PFSK-1 (cell line): Measurements from ENCODE around the gene MSH4.

Experiments used
- FOXP2 ChIP-seq: optimal IDR thresholded peaks from 2 replicates; pipeline ENCODE3; 2011; ENCODE audit warnings: borderline replicate concordance, control low read depth, inconsistent platforms; ENCODE audit not compliant: insufficient read depth; ENCODE audit errors: extremely low read length, extremely low read depth
- POLR2AphosphoS5 ChIP-seq: IDR thresholded peaks from 2 replicates; pipeline ENCODE4 v1.6.1; 2012; ENCODE audit warnings: low read depth, mild to moderate bottlenecking, control low read depth, low read length, moderate library complexity
- SIN3A ChIP-seq: IDR thresholded peaks from 2 replicates; pipeline ENCODE4 v1.6.1; 2012; ENCODE audit warnings: mild to moderate bottlenecking, low read length, moderate library complexity, borderline replicate concordance; ENCODE audit not compliant: insufficient read depth
- TF ChIP-seq, protein P1 (sequence below), 2 experiments: IDR thresholded peaks; 2 replicates each; pipeline versions ENCODE4 v1.6.1 to v1.8.0; 2011 to 2012; ENCODE audit warnings: low read depth in 2 of 2, low read length in 2 of 2, control low read depth in 1 of 2, inconsistent platforms in 1 of 2, mild to moderate bottlenecking in 1 of 2, moderate library complexity in 1 of 2; ENCODE audit not compliant: insufficient read depth in 1 of 2

DNA sequence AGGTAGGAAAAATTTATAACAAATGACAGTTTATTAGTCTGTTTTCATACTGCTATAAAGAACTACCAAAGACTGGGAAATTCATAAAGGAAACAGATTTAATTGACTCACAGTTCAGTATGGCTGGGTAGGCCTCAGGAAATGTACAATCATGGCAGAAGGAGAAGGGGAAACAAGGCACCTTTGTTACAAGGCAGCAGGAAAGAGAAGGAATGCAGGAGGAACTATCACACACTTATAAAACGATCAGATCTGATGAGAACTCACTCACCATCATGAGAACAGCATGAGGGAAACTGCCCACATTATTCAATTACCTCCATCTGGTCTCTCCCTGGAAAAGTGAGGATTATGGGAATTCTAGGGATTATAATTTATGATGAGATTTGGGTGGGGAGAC, 74.3 kb downstream of the MSH4 start:
- no peak for TF ChIP-seq POLR2AphosphoS5
- TF ChIP-seq SIN3A = no peak
- TF ChIP-seq, protein P1, sequence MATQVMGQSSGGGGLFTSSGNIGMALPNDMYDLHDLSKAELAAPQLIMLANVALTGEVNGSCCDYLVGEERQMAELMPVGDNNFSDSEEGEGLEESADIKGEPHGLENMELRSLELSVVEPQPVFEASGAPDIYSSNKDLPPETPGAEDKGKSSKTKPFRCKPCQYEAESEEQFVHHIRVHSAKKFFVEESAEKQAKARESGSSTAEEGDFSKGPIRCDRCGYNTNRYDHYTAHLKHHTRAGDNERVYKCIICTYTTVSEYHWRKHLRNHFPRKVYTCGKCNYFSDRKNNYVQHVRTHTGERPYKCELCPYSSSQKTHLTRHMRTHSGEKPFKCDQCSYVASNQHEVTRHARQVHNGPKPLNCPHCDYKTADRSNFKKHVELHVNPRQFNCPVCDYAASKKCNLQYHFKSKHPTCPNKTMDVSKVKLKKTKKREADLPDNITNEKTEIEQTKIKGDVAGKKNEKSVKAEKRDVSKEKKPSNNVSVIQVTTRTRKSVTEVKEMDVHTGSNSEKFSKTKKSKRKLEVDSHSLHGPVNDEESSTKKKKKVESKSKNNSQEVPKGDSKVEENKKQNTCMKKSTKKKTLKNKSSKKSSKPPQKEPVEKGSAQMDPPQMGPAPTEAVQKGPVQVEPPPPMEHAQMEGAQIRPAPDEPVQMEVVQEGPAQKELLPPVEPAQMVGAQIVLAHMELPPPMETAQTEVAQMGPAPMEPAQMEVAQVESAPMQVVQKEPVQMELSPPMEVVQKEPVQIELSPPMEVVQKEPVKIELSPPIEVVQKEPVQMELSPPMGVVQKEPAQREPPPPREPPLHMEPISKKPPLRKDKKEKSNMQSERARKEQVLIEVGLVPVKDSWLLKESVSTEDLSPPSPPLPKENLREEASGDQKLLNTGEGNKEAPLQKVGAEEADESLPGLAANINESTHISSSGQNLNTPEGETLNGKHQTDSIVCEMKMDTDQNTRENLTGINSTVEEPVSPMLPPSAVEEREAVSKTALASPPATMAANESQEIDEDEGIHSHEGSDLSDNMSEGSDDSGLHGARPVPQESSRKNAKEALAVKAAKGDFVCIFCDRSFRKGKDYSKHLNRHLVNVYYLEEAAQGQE (IDR thresholded peaks at IDR 0.05; ENCODE audit: insufficient read depth in 1 of 2, low read depth in 2 of 2, low read length in 2 of 2) = no peak
- TF ChIP-seq FOXP2 = no peak
